ENCODE measurements around the gene ARHGEF7.
"Not testable (repeated sequence)": the region's sequence is repeated elsewhere in the genome, so short reads cannot be mapped to it uniquely, and the experiment has no call there.

Gene ARHGEF7

DNA sequence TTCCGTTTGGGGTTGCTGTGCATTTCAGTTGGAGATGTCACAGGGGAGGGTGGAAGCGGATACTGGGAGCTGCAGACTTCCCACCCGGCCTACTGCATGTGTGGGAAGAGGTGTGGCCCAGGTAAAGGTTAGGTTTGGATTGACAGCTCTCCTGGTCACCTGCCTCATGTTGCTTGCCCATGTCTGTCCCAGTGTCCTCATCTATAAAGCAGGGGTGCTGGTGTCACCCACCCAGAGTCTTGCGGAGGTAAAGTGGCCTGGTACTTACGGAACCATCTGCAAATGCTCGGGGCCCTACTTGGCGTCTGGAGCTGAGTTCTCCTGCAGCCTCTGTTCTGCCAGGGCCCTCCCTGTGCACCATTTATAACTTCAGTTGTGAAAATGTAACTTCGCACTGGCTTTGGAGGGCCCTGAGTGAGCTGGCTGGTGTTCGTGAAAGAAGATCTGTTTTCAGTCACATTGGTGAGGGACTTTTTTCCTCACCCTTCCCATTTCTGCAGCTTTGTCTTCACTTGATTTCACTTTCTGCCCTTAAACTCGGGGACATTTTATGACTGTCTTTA is 140.2 kb downstream of the ARHGEF7 start:
- Histone ChIP-seq H3K27ac (ENCODE audit: low read depth, low read length) (no peak overlapping the region), H3K4me3 (ENCODE audit: low read depth in 1 of 5, low read length in 5 of 5) (no peak overlapping the region), H3K9ac (ENCODE audit: low read length in 5 of 5) (no peak overlapping the region), H3K9me3 (ENCODE audit: control insufficient read depth in 5 of 5, low read length in 5 of 5) (peaks cover 0 to 3% (median 0%) of the 10 kb centered on the region in 5 donors), H3K36me3 (ENCODE audit: control insufficient read depth in 5 of 5, insufficient read depth in 5 of 5, low read length in 5 of 5) (peaks cover 10 to 76% (median 65%) of the 10 kb centered on the region in 5 donors), H3K4me1 (ENCODE audit: control insufficient read depth in 5 of 5, insufficient read depth in 5 of 5, low read length in 5 of 5) (peaks cover 0 to 21% (median 18%) of the 10 kb centered on the region in 5 donors), H3K27me3 (ENCODE audit: control insufficient read depth in 5 of 5, insufficient read depth in 4 of 5, low read length in 5 of 5) (no peaks in the 10 kb centered on the region)

DNA sequence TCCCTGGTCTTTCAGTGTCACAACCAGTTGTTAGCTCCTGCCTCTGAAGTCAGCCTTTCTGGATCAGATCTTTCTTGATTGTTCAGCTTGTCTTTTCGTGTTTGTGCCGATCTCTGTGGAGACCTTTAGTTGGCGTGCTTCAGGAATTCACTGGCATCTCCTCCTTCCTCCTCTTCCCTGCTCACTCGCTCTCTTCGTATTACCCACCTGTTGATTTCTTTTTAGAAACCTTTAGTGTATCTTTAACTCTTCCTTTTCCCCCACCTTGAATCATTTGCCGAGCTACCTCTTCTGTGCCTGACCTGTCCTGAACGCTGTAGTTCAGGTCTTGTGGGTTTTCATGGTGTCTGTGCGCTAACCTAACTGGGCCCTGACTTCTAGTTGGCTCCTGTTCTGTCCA is 141.3 kb downstream of the ARHGEF7 start:
- Histone ChIP-seq H3K36me3 (ENCODE audit: control insufficient read depth in 5 of 5, insufficient read depth in 5 of 5, low read length in 5 of 5) (peaks cover 10 to 65% (median 54%) of the 10 kb centered on the region in 5 donors), H3K27ac (ENCODE audit: low read depth, low read length) (no peak overlapping the region), H3K4me1 (ENCODE audit: control insufficient read depth in 5 of 5, insufficient read depth in 5 of 5, low read length in 5 of 5) (peaks cover 0 to 19% (median 17%) of the 10 kb centered on the region in 5 donors), H3K4me3 (ENCODE audit: low read depth in 1 of 5, low read length in 5 of 5) (no peak overlapping the region), H3K27me3 (ENCODE audit: control insufficient read depth in 5 of 5, insufficient read depth in 4 of 5, low read length in 5 of 5) (no peaks in the 10 kb centered on the region), H3K9me3 (ENCODE audit: control insufficient read depth in 5 of 5, low read length in 5 of 5) (peaks cover 0 to 3% (median 0%) of the 10 kb centered on the region in 5 donors), H3K9ac (ENCODE audit: low read length in 5 of 5) (no peak overlapping the region)

DNA sequence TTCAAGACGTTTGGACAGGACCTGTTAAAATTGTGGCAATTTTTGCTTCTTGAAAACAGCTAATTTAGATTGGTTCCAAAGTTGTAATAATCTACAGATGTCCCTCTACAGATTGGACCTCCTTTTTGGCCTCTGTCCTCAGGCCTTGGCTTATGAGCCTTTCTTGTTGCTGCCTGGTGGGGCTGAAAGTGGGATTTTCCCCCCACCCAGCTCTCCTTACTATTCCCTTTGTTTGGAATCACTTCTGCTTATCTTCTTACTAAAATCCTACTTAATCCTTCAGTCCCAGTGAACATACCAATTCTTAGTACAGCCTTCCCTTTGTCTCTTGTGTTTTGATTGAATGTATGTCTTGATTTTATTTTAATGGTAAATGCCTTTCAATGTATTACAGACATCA is 141.8 kb downstream of the ARHGEF7 start:
- Histone ChIP-seq H3K9me3 (ENCODE audit: control insufficient read depth in 5 of 5, low read length in 5 of 5) (peaks cover 0 to 3% (median 0%) of the 10 kb centered on the region in 5 donors), H3K9ac (ENCODE audit: low read length in 5 of 5) (no peak overlapping the region), H3K27me3 (ENCODE audit: control insufficient read depth in 5 of 5, insufficient read depth in 4 of 5, low read length in 5 of 5) (no peaks in the 10 kb centered on the region), H3K36me3 (ENCODE audit: control insufficient read depth in 5 of 5, insufficient read depth in 5 of 5, low read length in 5 of 5) (peaks cover 10 to 62% (median 49%) of the 10 kb centered on the region in 5 donors), H3K27ac (ENCODE audit: low read depth, low read length) (no peak overlapping the region), H3K4me3 (ENCODE audit: low read depth in 1 of 5, low read length in 5 of 5) (no peak overlapping the region), H3K4me1 (ENCODE audit: control insufficient read depth in 5 of 5, insufficient read depth in 5 of 5, low read length in 5 of 5) (peaks cover 0 to 14% (median 12%) of the 10 kb centered on the region in 5 donors)

DNA sequence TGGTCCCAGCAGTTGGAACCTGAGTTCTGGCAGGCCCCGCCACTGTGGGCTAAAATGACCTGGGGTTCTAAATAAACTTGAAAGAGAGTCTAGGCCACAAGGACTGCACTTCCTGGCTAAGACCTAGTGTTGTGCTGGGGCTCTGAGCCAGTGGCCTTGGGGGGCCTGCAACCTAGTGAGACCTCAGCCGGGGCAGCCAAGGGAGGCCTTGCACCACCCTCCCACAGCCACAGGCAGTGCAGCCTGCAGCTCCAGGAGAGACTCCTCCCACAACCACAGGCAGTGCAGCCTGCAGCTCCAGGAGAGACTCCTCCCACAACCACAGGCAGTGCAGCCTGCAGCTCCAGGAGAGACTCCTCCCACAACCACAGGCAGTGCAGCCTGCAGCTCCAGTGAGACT is 142.8 kb downstream of the ARHGEF7 start:
- H3K36me3 ChIP-seq (ENCODE audit: control insufficient read depth in 5 of 5, insufficient read depth in 5 of 5, low read length in 5 of 5): peaks cover 10 to 59% (median 52%) of the 10 kb centered on the region in 5 donors
- not testable (repeated sequence) for H3K27ac ChIP-seq (ENCODE audit: low read depth, low read length); H3K4me3 ChIP-seq (ENCODE audit: low read depth in 1 of 5, low read length in 5 of 5)

DNA sequence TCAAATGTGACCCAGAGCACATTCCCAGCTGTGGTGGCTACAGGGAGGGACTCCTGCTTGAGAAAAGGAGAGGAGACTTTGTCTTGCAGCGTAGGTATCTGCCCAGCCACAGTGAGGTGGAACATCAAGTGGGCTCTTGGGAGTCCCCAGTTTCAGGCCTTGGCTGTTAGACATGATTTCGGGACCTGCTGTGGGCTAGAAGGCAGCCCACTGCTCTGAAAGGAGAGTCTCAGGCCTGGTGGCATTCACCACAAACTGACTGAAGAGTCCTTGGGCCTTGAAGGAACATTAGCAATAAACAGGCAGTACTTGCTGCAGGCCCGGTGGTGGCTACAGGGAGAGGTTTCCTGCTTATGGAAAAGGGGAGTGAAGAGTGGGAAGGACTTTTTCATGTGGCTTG is 143.5 kb downstream of the ARHGEF7 start:
- Histone ChIP-seq H3K27me3 (ENCODE audit: control insufficient read depth in 5 of 5, insufficient read depth in 4 of 5, low read length in 5 of 5) (no peaks in the 10 kb centered on the region), H3K9me3 (ENCODE audit: control insufficient read depth in 5 of 5, low read length in 5 of 5) (peaks cover 0 to 3% (median 0%) of the 10 kb centered on the region in 5 donors), H3K36me3 (ENCODE audit: control insufficient read depth in 5 of 5, insufficient read depth in 5 of 5, low read length in 5 of 5) (peaks cover 10 to 58% (median 55%) of the 10 kb centered on the region in 5 donors), H3K9ac (ENCODE audit: low read length in 5 of 5) (no peak overlapping the region), H3K4me3 (ENCODE audit: low read depth in 1 of 5, low read length in 5 of 5) (no peak overlapping the region), H3K27ac (ENCODE audit: low read depth, low read length) (no peak overlapping the region), H3K4me1 (ENCODE audit: control insufficient read depth in 5 of 5, insufficient read depth in 5 of 5, low read length in 5 of 5) (no peaks in the 10 kb centered on the region)

More for the DNA sequence above, 142.8 kb downstream of the ARHGEF7 start:
- not testable (repeated sequence) for H3K27me3 ChIP-seq (ENCODE audit: control insufficient read depth in 5 of 5, insufficient read depth in 4 of 5, low read length in 5 of 5); H3K9ac ChIP-seq (ENCODE audit: low read length in 5 of 5); H3K4me1 ChIP-seq (ENCODE audit: control insufficient read depth in 5 of 5, insufficient read depth in 5 of 5, low read length in 5 of 5); H3K9me3 ChIP-seq (ENCODE audit: control insufficient read depth in 5 of 5, low read length in 5 of 5)

DNA sequence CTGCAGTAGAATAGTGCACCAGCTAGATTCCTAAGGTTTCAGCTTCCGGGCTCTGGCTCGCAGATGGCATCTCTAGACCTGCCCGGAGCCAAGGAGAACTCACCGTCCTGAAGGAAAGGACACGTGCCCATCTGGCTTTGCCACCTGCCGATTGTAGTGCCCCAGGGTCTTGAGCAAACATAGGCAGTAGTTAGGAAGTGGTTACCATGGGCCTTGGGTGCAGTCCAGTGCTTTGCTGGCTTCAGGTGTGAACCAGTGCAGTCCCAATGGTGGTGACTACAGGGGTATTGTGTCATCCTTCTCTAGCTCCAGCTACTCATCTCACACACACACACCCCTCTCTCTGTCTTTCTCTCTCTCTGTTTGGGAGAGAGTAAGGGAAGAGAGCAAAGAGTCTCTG is 143.9 kb downstream of the ARHGEF7 start:
- H3K27ac ChIP-seq (ENCODE audit: low read depth, low read length): no peak overlapping the region
- H3K9ac ChIP-seq (ENCODE audit: low read length in 5 of 5): no peak overlapping the region
- H3K27me3 ChIP-seq (ENCODE audit: control insufficient read depth in 5 of 5, insufficient read depth in 4 of 5, low read length in 5 of 5): no peaks in the 10 kb centered on the region
- H3K4me3 ChIP-seq (ENCODE audit: low read depth in 1 of 5, low read length in 5 of 5): no peak overlapping the region
- H3K36me3 ChIP-seq (ENCODE audit: control insufficient read depth in 5 of 5, insufficient read depth in 5 of 5, low read length in 5 of 5): peaks cover 10 to 57% (median 50%) of the 10 kb centered on the region in 5 donors
- H3K9me3 ChIP-seq (ENCODE audit: control insufficient read depth in 5 of 5, low read length in 5 of 5): peaks cover 0 to 3% (median 0%) of the 10 kb centered on the region in 5 donors
- no peaks in the 10 kb centered on the region for H3K4me1 ChIP-seq (ENCODE audit: control insufficient read depth in 5 of 5, insufficient read depth in 5 of 5, low read length in 5 of 5)

DNA sequence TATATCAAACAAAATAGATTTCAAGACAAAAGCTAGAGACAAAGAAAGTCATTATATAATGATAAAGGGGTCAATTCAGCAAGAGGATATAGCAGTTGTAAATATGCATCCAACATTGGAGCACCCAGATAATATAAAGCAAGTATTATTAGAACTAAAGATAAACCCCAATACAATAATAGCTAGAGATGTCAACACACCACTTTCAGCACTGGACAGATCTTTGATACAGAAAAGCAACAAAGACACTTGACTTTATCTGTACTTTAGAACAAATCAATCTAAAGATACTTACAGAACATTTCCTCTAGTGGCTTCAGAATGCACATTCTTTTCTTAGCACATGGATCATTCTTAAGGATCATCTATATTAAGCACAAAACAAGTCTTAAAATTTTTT is 146.2 kb downstream of the ARHGEF7 start:
- Histone ChIP-seq H3K9me3 (ENCODE audit: control insufficient read depth in 5 of 5, low read length in 5 of 5) (peaks cover 0 to 3% (median 0%) of the 10 kb centered on the region in 5 donors), H3K4me3 (ENCODE audit: low read depth in 1 of 5, low read length in 5 of 5) (no peak overlapping the region), H3K4me1 (ENCODE audit: control insufficient read depth in 5 of 5, insufficient read depth in 5 of 5, low read length in 5 of 5) (no peaks in the 10 kb centered on the region), H3K9ac (ENCODE audit: low read length in 5 of 5) (no peak overlapping the region), H3K27ac (ENCODE audit: low read depth, low read length) (no peak overlapping the region), H3K36me3 (ENCODE audit: control insufficient read depth in 5 of 5, insufficient read depth in 5 of 5, low read length in 5 of 5) (peaks cover 4 to 67% (median 44%) of the 10 kb centered on the region in 5 donors), H3K27me3 (ENCODE audit: control insufficient read depth in 5 of 5, insufficient read depth in 4 of 5, low read length in 5 of 5) (no peaks in the 10 kb centered on the region)

DNA sequence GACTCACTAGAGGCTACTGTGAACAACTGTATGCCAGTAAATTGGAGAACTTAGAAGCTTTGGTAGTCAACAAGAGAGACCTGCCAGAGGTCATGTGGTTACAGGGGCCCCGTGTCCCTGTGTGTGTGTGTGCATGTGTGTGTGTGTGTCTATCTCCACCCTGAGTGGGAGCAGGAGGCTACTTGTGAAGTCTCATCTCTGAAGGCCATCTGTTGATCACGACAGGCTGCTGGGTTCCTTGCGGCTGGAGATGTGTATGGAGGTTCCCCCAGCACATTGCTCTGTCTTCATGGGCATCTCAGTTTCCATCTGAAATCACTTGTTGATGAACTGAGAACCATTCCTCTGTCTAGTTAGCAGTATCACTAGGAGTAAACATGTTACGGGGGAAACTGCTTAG is 147.2 kb downstream of the ARHGEF7 start:
- no peak overlapping the region for H3K4me3 ChIP-seq (ENCODE audit: low read depth in 1 of 5, low read length in 5 of 5)
- peaks cover 0 to 3% (median 0%) of the 10 kb centered on the region in 5 donors for H3K9me3 ChIP-seq (ENCODE audit: control insufficient read depth in 5 of 5, low read length in 5 of 5)
- peaks cover 3 to 67% (median 52%) of the 10 kb centered on the region in 5 donors for H3K36me3 ChIP-seq (ENCODE audit: control insufficient read depth in 5 of 5, insufficient read depth in 5 of 5, low read length in 5 of 5)
- no peak overlapping the region for H3K9ac ChIP-seq (ENCODE audit: low read length in 5 of 5)
- H3K27ac ChIP-seq (ENCODE audit: low read depth, low read length): no peak overlapping the region
- H3K27me3 ChIP-seq (ENCODE audit: control insufficient read depth in 5 of 5, insufficient read depth in 4 of 5, low read length in 5 of 5): no peaks in the 10 kb centered on the region
- H3K4me1 ChIP-seq (ENCODE audit: control insufficient read depth in 5 of 5, insufficient read depth in 5 of 5, low read length in 5 of 5): no peaks in the 10 kb centered on the region

DNA sequence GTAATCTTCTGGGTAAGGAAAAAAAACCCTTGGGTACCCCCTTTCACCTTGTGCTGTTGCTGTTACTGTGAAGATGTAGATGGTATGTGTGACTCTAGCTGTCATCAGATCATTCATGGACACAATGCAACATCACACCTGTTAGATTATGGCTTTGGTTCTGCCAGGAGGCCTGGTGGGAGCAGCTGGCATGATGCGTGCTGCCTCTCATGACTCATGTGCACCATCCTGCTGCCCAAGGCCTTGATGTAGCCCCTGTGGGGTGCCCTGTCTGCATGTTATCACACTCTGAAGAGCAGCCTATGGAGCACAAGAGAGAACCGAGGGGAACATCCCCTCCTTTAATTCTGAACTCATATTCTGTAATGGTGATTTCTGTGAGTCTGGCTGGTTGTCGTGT is 147.6 kb downstream of the ARHGEF7 start:
- Histone ChIP-seq H3K4me1 (ENCODE audit: control insufficient read depth in 5 of 5, insufficient read depth in 5 of 5, low read length in 5 of 5) (no peaks in the 10 kb centered on the region), H3K9ac (ENCODE audit: low read length in 5 of 5) (no peak overlapping the region), H3K9me3 (ENCODE audit: control insufficient read depth in 5 of 5, low read length in 5 of 5) (peaks cover 0 to 3% (median 0%) of the 10 kb centered on the region in 5 donors), H3K27ac (ENCODE audit: low read depth, low read length) (no peak overlapping the region), H3K4me3 (ENCODE audit: low read depth in 1 of 5, low read length in 5 of 5) (no peak overlapping the region), H3K27me3 (ENCODE audit: control insufficient read depth in 5 of 5, insufficient read depth in 4 of 5, low read length in 5 of 5) (no peaks in the 10 kb centered on the region), H3K36me3 (ENCODE audit: control insufficient read depth in 5 of 5, insufficient read depth in 5 of 5, low read length in 5 of 5) (peaks cover 1 to 69% (median 53%) of the 10 kb centered on the region in 5 donors)

DNA sequence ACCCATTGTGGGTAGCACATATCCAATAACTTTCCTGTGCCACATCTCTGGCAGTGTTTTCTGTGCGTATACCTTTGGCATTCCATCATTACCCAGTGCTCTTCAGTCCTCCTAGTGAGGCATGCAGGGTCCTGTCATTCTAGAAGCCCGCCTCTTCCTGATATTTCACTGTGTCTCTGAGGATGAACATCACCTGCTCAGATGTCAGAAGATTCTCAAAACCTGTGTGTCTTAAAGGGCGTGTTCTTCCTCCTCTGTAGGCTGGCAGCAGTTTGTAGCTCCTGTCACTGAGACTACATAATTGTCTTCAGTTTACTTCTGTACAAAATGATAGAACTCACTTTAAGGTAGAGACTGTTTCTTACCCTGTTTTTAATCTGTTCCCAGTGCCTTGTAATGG is 148.5 kb downstream of the ARHGEF7 start:
- Histone ChIP-seq H3K27ac (ENCODE audit: low read depth, low read length) (no peak overlapping the region), H3K9me3 (ENCODE audit: control insufficient read depth in 5 of 5, low read length in 5 of 5) (no peaks in the 10 kb centered on the region), H3K36me3 (ENCODE audit: control insufficient read depth in 5 of 5, insufficient read depth in 5 of 5, low read length in 5 of 5) (peaks cover 6 to 67% (median 53%) of the 10 kb centered on the region in 5 donors)

More for the DNA sequence above, 148.5 kb downstream of the ARHGEF7 start:
- no peaks in the 10 kb centered on the region for H3K27me3 ChIP-seq (ENCODE audit: control insufficient read depth in 5 of 5, insufficient read depth in 4 of 5, low read length in 5 of 5)
- no peaks in the 10 kb centered on the region for H3K4me1 ChIP-seq (ENCODE audit: control insufficient read depth in 5 of 5, insufficient read depth in 5 of 5, low read length in 5 of 5)
- H3K4me3 ChIP-seq (ENCODE audit: low read depth in 1 of 5, low read length in 5 of 5): no peak overlapping the region
- H3K9ac ChIP-seq (ENCODE audit: low read length in 5 of 5): no peak overlapping the region

Measured in subcutaneous abdominal adipose tissue (tissue), 5 donors.